ENCODE measurements around the gene HS3ST2. TPM values are rescaled to one million over a fixed set of nuclear protein-coding genes. Genes with fewer than 3 reads are reported as not detected.

The HS3ST2 gene
- total and polyA plus RNA-seq, 2 of the 8 experiments (the other 6 are each of a cell fraction or from before 2014, with no cell fraction given), result 1.7 to 3.7 TPM

- Histone ChIP-seq H3K23me2 (ENCODE audit: low read depth, low read length) (no peaks in the 10 kb centered on the region), H2BK15ac (ENCODE audit: low read length) (no peak overlapping the region), H3K4me3 (ENCODE audit: extremely low read depth in 1 of 4, insufficient read depth in 2 of 4, low read depth in 3 of 4, low read length in 4 of 4) (no peak overlapping the region), H3K18ac (ENCODE audit: extremely low read depth, low read length) (no peak overlapping the region), H2AFZ (ENCODE audit: low read length) (no peak overlapping the region), H2BK20ac (ENCODE audit: low read length) (no peak overlapping the region), H3K4me1 (replicated peaks in 1 of 4; ENCODE audit: control insufficient read depth in 3 of 4, insufficient read depth in 4 of 4, low read length in 3 of 4) (peaks cover 0 to 2% (median 0%) of the 10 kb centered on the region in 4 experiments; a peak in 1 of 7 replicates), H2BK12ac (ENCODE audit: low read depth, low read length) (no peak overlapping the region), H4K8ac (ENCODE audit: extremely low read depth, insufficient read depth, low read length) (no peak overlapping the region), H2BK5ac (ENCODE audit: low read depth, low read length) (no peak overlapping the region), H3K4me2 (ENCODE audit: insufficient read depth in 1 of 2, low read depth in 2 of 2, low read length in 2 of 2) (no peak overlapping the region), H3K23ac (ENCODE audit: insufficient read length) (no peak overlapping the region), H3K36me3 (ENCODE audit: control insufficient read depth in 2 of 4, insufficient read depth in 4 of 4, low read length in 3 of 4) (no peaks in the 10 kb centered on the region), H3K9me3 (ENCODE audit: insufficient read depth in 2 of 2, low read depth in 1 of 2, low read length in 1 of 2) (no peaks in the 10 kb centered on the region), H4K5ac (ENCODE audit: insufficient read length, low read depth, low read length) (no peak overlapping the region), H3K27me3 (replicated peaks in 1 of 4; ENCODE audit: control insufficient read depth in 3 of 4, extremely low read depth in 1 of 4, insufficient read depth in 3 of 4, low read length in 3 of 4) (no peaks in the 10 kb centered on the region), H4K20me1 (replicated peaks in 1 of 2; ENCODE audit: control insufficient read depth in 1 of 2, insufficient read depth in 2 of 2, low read length in 2 of 2) (no peaks in the 10 kb centered on the region), H3K79me2 (ENCODE audit: control insufficient read depth in 1 of 2, insufficient read depth in 2 of 2, low read length in 2 of 2) (no peaks in the 10 kb centered on the region), H3K27ac (ENCODE audit: low read depth, low read length) (no peak overlapping the region), H3K9ac (replicated peaks in 1 of 4; ENCODE audit: extremely low read depth in 1 of 4, low read depth in 3 of 4, low read length in 3 of 4) (no peak overlapping the region), H3K79me1 (ENCODE audit: low read depth, low read length) (no peaks in the 10 kb centered on the region), H2BK120ac (replicated peaks; ENCODE audit: low read depth, low read length) (no peak overlapping the region), H3K14ac (ENCODE audit: insufficient read length) (no peak overlapping the region), H2AK5ac (ENCODE audit: low read depth, low read length) (no peak overlapping the region), H3K4ac (replicated peaks; ENCODE audit: insufficient read length, low read depth, low read length) (no peak overlapping the region), H3K56ac (replicated peaks; ENCODE audit: insufficient read length, low read depth, low read length) (no peak overlapping the region), H4K91ac (replicated peaks; ENCODE audit: insufficient read length, low read length) (no peak overlapping the region)
- no peak for DNase-seq (ENCODE audit: low read depth in 1 of 2, low spot score in 2 of 2)
- ChIA-PET CTCF (ENCODE audit: partially characterized antibody) (interaction anchor here (1.6 kb wide), 1 partner anchor 59 kb away, joined by 3 read pairs; no protein-coding TSS in a partner anchor), POLR2A (ENCODE audit: partially characterized antibody) (no interaction called here)
- TF ChIP-seq RNF2 (IDR thresholded peaks at IDR 0.05; ENCODE audit: borderline replicate concordance, low read depth, low read length, missing control alignments, poor library complexity, severe bottlenecking), result no peak
- WGBS, 2 experiments (ENCODE audit: extremely low coverage in 1 of 2, insufficient coverage in 1 of 2, insufficient read length in 1 of 2, insufficient replicate concordance in 2 of 2, low coverage in 1 of 2, low lambda C conversion rate in 2 of 2, missing lambda C conversion rate in 1 of 2), result 97% methylated on average over 4 of the region's 4 CpGs; no CpG with 5 or more reads in 1 of the 2 experiments
- FAIRE-seq, result no peak
Measured at GRCh38 chr16:22871861-22872260, 57.9 kb downstream of the HS3ST2 start.
